Measurements from ENCODE around the gene ELOB.

The ELOB gene

GRCh38 chr16:2777231-2777902 is at the start of gene ELOB:
TSS of gene ELOB (minus strand) at chr16:2777280. CDS start at chr16:2777239, 41 bp downstream.
- Histone ChIP-seq H3K27me3 (ENCODE audit: insufficient read depth, low read length, poor library complexity, severe bottlenecking) (no peaks in the 10 kb centered on the region), H3K4me1 (ENCODE audit: insufficient read depth, low read length, poor library complexity, severe bottlenecking) (peaks cover 10% of the 10 kb centered on the region), H4K20me1 (ENCODE audit: insufficient read depth, low read length, poor library complexity, severe bottlenecking) (no peaks in the 10 kb centered on the region), H3K9me2 (replicated peaks; ENCODE audit: low read depth, low read length) (no peaks in the 10 kb centered on the region), H3K4me2 (ENCODE audit: low read depth, low read length, poor library complexity, severe bottlenecking) (peak within 1 kb of the TSS; percentile 90), H3K79me2 (ENCODE audit: insufficient read depth, low read length) (peaks cover 28% of the 10 kb centered on the region), H2AFZ (ENCODE audit: low read length) (peak within 1 kb of the TSS; percentile 19; the same call in 1 of the 2 replicates), H3K9me3 (ENCODE audit: insufficient read depth, low read depth, low read length) (no peaks in the 10 kb centered on the region), H3F3A (ENCODE audit: low read depth) (no peaks in the 10 kb centered on the region), H3K9ac (ENCODE audit: low read depth, low read length, poor library complexity, severe bottlenecking) (peak within 1 kb of the TSS; percentile 98), H3K4me3 (ENCODE audit: low read length, poor library complexity, severe bottlenecking) (peak within 1 kb of the TSS; percentile 93), H3K36me3 (ENCODE audit: insufficient read depth, low read length) (peaks cover 4% of the 10 kb centered on the region; the same call in 1 of the 2 replicates)
- TF ChIP-seq EZH2phosphoT487 (IDR thresholded peaks at IDR 0.05; ENCODE audit: borderline replicate concordance) (no peak), CTCF (conservative IDR thresholded peaks at IDR 0.05; ENCODE audit: low read length) (no peak)

- Histone ChIP-seq H3K4me1 (ENCODE audit: insufficient read depth, low read length, poor library complexity, severe bottlenecking) (no peaks in the 10 kb centered on the region), H3K4me3 (ENCODE audit: low read length, poor library complexity, severe bottlenecking) (no peak overlapping the region), H3K4me2 (ENCODE audit: low read depth, low read length, poor library complexity, severe bottlenecking) (no peak overlapping the region), H2AFZ (ENCODE audit: low read length) (no peak overlapping the region), H3K27me3 (ENCODE audit: insufficient read depth, low read length, poor library complexity, severe bottlenecking) (no peaks in the 10 kb centered on the region), H3K36me3 (ENCODE audit: insufficient read depth, low read length) (no peaks in the 10 kb centered on the region), H3F3A (ENCODE audit: low read depth) (no peaks in the 10 kb centered on the region), H3K79me2 (ENCODE audit: insufficient read depth, low read length) (no peaks in the 10 kb centered on the region), H3K9ac (ENCODE audit: low read depth, low read length, poor library complexity, severe bottlenecking) (no peak overlapping the region), H3K9me3 (ENCODE audit: insufficient read depth, low read depth, low read length) (no peaks in the 10 kb centered on the region), H3K9me2 (replicated peaks; ENCODE audit: low read depth, low read length) (no peaks in the 10 kb centered on the region), H4K20me1 (ENCODE audit: insufficient read depth, low read length, poor library complexity, severe bottlenecking) (no peaks in the 10 kb centered on the region)
- no peak for TF ChIP-seq CTCF (conservative IDR thresholded peaks at IDR 0.05; ENCODE audit: low read length)
Measured at GRCh38 chr16:2825906-2826305, 48.8 kb upstream of the ELOB start.

GRCh38 chr16:2825049-2825742 is 48.1 kb upstream of the ELOB start:
- H4K20me1 ChIP-seq (ENCODE audit: insufficient read depth, low read length, poor library complexity, severe bottlenecking), result no peaks in the 10 kb centered on the region
- H3K9me2 ChIP-seq (replicated peaks; ENCODE audit: low read depth, low read length), result no peaks in the 10 kb centered on the region
- no peaks in the 10 kb centered on the region for H3K79me2 ChIP-seq (ENCODE audit: insufficient read depth, low read length)
- TF ChIP-seq CTCF (conservative IDR thresholded peaks at IDR 0.05; ENCODE audit: low read length) (no peak), EZH2phosphoT487 (IDR thresholded peaks at IDR 0.05; ENCODE audit: borderline replicate concordance) (no peak)
- no peak overlapping the region for H3K4me3 ChIP-seq (ENCODE audit: low read length, poor library complexity, severe bottlenecking)
- H3K9ac ChIP-seq (ENCODE audit: low read depth, low read length, poor library complexity, severe bottlenecking), result no peak overlapping the region
- H3F3A ChIP-seq (ENCODE audit: low read depth), result no peaks in the 10 kb centered on the region
- H3K4me1 ChIP-seq (ENCODE audit: insufficient read depth, low read length, poor library complexity, severe bottlenecking), result no peaks in the 10 kb centered on the region
- no peaks in the 10 kb centered on the region for H3K9me3 ChIP-seq (ENCODE audit: insufficient read depth, low read depth, low read length)
- no peaks in the 10 kb centered on the region for H3K36me3 ChIP-seq (ENCODE audit: insufficient read depth, low read length)
- H2AFZ ChIP-seq (ENCODE audit: low read length), result no peak overlapping the region
- H3K4me2 ChIP-seq (ENCODE audit: low read depth, low read length, poor library complexity, severe bottlenecking), result no peak overlapping the region
- H3K27me3 ChIP-seq (ENCODE audit: insufficient read depth, low read length, poor library complexity, severe bottlenecking), result no peaks in the 10 kb centered on the region
